ENCODE results near the gene RAD51C.
"Not testable (repeated sequence)": the region's sequence is repeated elsewhere in the genome, so short reads cannot be mapped to it uniquely, and the experiment has no call there.

RAD51C gene

DNA sequence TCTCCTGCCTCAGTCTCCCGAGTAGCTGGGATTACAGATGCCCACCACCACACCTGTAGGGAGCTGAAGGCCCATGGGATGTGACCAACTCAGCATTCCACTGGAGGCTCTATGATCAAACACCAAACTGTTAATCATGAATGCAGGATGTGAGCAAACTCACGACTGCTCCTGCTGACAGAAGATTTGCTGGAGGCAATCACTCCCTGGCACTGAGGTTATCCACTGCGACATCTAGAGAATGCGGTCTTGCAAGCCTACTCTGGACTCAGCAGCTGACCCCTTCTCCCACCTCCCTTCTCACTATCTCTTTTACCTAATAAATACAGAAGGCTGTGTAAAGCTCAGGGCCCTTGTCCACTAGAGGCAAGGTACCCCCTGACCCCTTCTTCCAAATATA, 5.4 kb upstream of the RAD51C start:
- peak; percentile 20 for DNase-seq (ENCODE audit: low read depth)
- H3K4me3 ChIP-seq (ENCODE audit: low read depth, low read length), result no peak overlapping the region
- TF ChIP-seq, protein P1, sequence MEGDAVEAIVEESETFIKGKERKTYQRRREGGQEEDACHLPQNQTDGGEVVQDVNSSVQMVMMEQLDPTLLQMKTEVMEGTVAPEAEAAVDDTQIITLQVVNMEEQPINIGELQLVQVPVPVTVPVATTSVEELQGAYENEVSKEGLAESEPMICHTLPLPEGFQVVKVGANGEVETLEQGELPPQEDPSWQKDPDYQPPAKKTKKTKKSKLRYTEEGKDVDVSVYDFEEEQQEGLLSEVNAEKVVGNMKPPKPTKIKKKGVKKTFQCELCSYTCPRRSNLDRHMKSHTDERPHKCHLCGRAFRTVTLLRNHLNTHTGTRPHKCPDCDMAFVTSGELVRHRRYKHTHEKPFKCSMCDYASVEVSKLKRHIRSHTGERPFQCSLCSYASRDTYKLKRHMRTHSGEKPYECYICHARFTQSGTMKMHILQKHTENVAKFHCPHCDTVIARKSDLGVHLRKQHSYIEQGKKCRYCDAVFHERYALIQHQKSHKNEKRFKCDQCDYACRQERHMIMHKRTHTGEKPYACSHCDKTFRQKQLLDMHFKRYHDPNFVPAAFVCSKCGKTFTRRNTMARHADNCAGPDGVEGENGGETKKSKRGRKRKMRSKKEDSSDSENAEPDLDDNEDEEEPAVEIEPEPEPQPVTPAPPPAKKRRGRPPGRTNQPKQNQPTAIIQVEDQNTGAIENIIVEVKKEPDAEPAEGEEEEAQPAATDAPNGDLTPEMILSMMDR (conservative IDR thresholded peaks at IDR 0.05; ENCODE audit: low read depth, low read length), result no peak

DNA sequence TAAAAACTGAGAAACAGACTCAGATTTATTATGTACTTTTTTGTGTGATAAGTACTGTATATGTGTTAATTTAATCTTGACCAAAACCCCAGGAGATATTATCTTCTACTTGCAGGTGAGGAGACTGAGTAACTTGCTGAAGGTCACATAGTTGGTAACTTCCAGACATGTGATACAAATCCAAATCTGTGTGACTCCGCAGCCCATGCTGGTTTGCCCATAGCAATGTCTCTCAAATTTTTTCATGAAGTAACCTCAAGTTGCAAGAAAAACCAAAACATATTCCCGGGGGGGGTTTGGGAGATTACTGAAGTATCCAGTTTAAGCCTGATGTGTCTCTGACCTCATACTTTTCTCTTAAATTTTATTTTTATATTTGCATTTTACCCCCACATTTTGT, 3.9 kb upstream of the RAD51C start:
- TF ChIP-seq, protein P1 (conservative IDR thresholded peaks at IDR 0.05; ENCODE audit: low read depth, low read length), result no peak
- H3K4me3 ChIP-seq (ENCODE audit: low read depth, low read length), result no peak overlapping the region
- DNase-seq (ENCODE audit: low read depth), result no peak

DNA sequence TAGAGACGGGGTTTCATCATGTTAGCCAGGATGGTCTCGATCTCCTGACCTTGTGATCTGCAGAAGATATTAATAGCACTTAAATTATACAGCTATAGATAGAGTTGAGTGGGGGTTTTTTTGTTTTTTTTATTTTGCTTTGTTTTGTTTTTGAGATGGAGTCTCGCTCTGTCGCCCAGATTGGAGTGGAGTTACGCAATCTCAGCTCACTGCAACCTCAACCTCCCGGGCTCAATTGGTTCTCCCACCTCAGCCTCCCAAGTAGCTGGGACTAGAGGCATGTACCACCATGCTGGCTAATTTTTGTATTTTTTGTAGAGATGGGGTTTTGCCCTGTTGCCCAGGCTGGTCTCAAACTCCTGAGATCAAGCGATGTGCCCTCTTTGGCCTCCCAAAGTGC, 2.4 kb upstream of the RAD51C start:
- not testable (repeated sequence) for DNase-seq (ENCODE audit: low read depth)

GRCh38 chr17:58691701-58692238, 632 bp upstream of the RAD51C start, which contains the start of gene TEX14:
TSS of gene TEX14 (minus strand) at chr17:58692045. CDS start at chr17:58652001, 40,044 bp downstream.
- TF ChIP-seq, protein P1 (conservative IDR thresholded peaks at IDR 0.05; ENCODE audit: low read depth, low read length), result no peak
- H3K4me3 ChIP-seq (ENCODE audit: low read depth, low read length), result peak within 1 kb of the TSS; percentile 77
- DNase-seq (ENCODE audit: low read depth), result no peak

More for the DNA sequence above, 2.4 kb upstream of the RAD51C start:
- H3K4me3 ChIP-seq (ENCODE audit: low read depth, low read length), result not testable (repeated sequence)

- TF ChIP-seq, protein P1 (conservative IDR thresholded peaks at IDR 0.05; ENCODE audit: low read depth, low read length), result no peak
- DNase-seq (ENCODE audit: low read depth), result no peak
- peak overlapping the region; percentile 77 for H3K4me3 ChIP-seq (ENCODE audit: low read depth, low read length)
Measured at GRCh38 chr17:58693208-58693607, 806 bp downstream of the RAD51C start.

DNA sequence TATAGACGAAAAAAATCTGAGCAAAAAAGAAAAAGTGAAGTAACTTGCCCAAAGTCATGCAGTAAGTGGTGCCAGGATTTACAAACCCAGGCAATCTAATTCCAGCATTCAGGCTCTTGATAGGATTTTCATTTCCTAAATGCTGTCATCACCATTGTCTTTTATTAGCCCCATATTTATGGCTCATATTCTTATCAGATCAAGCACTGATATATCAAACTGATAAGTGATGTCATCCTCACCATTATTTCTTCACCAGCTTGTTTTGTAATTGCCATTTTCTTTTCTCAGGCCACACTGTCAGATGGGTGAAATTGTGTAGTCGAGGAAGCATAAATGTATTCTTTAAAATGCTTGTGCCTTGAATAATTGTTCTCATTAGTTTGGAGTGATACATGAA, 1.3 kb downstream of the RAD51C start:
- TF ChIP-seq, protein P1 (conservative IDR thresholded peaks at IDR 0.05; ENCODE audit: low read depth, low read length), result no peak
- H3K4me3 ChIP-seq (ENCODE audit: low read depth, low read length), result no peak overlapping the region
- DNase-seq (ENCODE audit: low read depth), result no peak

DNA sequence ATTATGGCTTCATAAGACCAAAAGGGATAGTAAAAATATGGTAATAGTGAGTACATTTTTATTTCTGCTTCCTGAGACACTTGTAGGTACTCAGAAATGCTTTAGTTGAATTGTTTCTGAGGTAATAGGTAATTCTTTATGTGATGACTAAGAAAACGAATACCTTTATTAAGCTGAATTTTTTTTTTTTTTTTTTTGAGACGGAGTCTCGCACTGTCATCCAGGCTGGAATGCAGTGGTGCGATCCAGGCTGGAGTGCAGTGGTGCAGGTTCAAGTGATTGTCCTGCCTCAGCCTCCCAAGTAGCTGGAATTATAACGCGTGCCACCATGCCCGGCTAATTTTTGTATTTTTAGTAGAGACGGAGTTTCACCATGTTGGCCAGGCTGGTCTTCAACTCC, 1.9 kb downstream of the RAD51C start:
- no peak overlapping the region for H3K4me3 ChIP-seq (ENCODE audit: low read depth, low read length)
- no peak for DNase-seq (ENCODE audit: low read depth)
- TF ChIP-seq, protein P1 (conservative IDR thresholded peaks at IDR 0.05; ENCODE audit: low read depth, low read length), result no peak
